Epithelial cell of esophagus (primary cell): ENCODE results near the gene TGFB3.

Experiments used
- DNase-seq: peaks from one replicate; pipeline ENCODE4 v3.0.0; 2010; ENCODE audit warnings: low read depth
- H3K4me3 ChIP-seq: 2 replicates; pipeline ENCODE4 v1.5.1; 2011; ENCODE audit warnings: mild to moderate bottlenecking, low read length, control low read depth
- TF ChIP-seq, protein P1 (sequence below): IDR thresholded peaks from 2 replicates; pipeline ENCODE4 v1.5.1; 2011; ENCODE audit warnings: low read depth, mild to moderate bottlenecking, low read length, control low read depth, inconsistent platforms; ENCODE audit not compliant: insufficient read depth; ENCODE audit errors: missing control alignments

TGFB3 gene

DNA sequence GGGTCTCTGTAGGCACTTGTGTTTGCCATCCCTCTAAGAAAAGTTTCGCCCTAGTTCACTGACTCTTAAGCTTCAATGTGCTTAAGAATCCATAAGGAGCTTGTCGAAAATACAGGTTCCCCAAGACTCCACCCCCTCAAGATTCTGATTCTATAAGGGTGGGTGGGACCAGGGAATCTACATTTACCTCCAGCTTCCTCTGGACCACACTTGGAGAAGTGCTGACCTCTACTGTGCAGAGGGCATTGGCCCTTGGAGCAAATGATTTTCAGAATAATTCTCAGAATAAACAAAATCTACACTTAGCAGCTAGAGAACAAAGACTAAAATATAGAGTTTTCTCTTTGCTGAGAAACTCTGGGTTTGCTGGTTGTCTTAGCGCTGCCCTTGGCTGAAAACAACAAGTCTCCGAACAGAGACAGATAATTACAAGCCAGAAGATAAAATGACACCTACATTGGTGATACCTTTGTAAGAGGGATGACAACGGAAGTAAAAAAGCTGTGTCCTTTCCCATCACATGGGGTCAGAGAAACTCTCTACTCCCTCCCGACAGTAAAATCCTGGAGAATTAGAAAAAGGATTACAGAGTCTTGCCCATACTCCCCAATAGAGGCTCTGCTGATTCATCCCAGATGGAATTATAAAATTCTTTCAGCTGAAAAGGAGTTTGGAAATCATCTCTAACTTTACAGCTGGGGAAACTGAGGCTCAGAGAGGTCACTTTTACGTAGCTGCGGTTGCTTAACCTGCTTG is 4.8 kb downstream of the TGFB3 start:
- H3K4me3 ChIP-seq, result no peak overlapping the region
- no peak for DNase-seq
- TF ChIP-seq, protein P1, sequence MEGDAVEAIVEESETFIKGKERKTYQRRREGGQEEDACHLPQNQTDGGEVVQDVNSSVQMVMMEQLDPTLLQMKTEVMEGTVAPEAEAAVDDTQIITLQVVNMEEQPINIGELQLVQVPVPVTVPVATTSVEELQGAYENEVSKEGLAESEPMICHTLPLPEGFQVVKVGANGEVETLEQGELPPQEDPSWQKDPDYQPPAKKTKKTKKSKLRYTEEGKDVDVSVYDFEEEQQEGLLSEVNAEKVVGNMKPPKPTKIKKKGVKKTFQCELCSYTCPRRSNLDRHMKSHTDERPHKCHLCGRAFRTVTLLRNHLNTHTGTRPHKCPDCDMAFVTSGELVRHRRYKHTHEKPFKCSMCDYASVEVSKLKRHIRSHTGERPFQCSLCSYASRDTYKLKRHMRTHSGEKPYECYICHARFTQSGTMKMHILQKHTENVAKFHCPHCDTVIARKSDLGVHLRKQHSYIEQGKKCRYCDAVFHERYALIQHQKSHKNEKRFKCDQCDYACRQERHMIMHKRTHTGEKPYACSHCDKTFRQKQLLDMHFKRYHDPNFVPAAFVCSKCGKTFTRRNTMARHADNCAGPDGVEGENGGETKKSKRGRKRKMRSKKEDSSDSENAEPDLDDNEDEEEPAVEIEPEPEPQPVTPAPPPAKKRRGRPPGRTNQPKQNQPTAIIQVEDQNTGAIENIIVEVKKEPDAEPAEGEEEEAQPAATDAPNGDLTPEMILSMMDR, result no peak

DNA sequence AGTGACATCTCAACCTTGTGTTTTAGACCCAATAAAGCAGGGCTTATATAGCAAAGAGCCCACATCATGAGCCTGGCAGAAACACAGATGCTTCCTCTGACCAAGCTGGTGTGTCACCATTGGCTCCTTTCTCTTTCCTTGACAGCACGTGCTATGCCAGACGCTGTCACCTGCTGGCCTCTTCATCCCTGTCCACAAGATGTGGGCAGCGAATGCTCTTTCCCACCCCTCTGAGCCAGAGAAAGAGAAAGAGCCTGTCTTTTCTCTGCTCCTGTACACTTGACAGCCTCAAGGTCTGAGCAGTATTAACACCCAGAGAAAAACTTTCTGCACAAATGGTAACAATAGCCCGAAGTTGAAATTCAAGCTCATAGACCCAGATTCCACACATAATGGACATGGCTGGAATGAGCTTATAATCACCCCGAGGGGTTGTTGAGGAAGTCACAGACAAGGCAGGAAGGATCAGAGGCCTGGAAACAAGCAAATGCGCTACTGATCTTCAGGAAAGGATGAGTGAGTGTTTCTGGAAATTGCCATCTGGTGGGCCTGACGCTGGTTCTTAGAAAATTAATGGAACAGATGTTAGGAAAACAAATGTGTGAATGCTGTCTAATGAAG is 8.9 kb downstream of the TGFB3 start:
- no peak for DNase-seq
- no peak overlapping the region for H3K4me3 ChIP-seq
- TF ChIP-seq, protein P1, result no peak

DNA sequence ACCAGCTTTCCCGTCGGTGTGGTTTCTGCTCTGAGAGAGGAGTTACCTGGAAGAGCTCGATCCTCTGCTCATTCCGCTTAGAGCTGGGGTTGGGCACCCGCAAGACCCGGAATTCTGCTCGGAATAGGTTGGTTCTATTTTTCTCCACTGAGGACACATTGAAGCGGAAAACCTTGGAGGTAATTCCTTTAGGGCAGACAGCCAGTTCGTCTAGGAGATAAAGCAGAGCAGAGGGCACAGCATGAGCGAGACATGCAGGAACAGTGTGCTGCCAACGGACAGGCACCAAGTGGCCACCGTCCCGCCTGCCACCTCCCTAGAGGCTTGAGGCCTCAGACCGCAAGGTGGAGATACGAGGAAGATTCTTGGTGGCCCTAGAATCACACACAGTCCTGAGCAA is 10.3 kb downstream of the TGFB3 start:
- no peak for DNase-seq
- TF ChIP-seq, protein P1, result no peak
- no peak overlapping the region for H3K4me3 ChIP-seq

- H3K4me3 ChIP-seq, result no peak overlapping the region
- TF ChIP-seq, protein P1, result no peak
- DNase-seq, result no peak
Measured at GRCh38 chr14:75970989-75971388, 10.8 kb downstream of the TGFB3 start.

GRCh38 chr14:75969891-75970290 is 11.9 kb downstream of the TGFB3 start:
- peak; percentile 31 for DNase-seq
- H3K4me3 ChIP-seq, result no peak overlapping the region
- TF ChIP-seq, protein P1, result no peak

DNA sequence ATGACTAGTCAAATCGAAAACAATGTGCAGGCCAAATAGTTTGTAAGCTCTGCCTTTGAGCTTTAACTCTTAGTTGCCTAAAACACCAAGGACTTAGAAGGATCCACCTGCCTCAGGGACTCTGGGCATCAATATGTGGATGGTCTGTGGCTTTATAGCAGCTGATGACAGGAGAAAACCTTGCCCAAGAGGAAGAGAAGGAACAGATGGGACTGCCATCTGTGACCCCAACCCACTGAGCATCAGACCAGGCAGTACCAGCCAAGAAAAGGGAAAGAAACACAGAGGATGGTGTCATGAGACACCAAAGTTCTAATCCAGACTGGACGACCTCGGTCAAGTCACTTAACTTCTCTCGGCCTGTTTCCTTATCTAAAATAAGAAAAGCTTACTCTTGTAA is 12.7 kb downstream of the TGFB3 start:
- DNase-seq, result no peak
- TF ChIP-seq, protein P1, result no peak
- no peak overlapping the region for H3K4me3 ChIP-seq

DNA sequence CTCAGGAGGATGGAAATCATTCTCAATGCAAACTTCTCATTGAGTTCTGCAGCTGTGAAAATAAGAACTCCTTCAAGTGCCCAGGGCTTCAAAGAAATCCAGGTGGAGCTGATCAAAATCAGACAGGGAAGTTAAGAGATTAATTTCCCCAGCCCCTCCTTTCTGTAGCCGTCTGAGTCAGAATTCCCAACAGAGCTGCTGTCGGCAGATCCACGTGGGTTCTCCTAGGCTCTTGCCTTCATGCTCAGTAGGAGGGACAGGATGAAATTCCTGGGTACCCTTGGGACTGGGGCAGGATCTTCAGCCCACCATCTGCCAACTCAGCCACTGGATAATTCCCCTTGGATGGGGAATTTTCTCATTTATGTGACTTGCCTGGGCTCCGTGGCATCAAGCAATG is 13.3 kb downstream of the TGFB3 start:
- peak; percentile 19 for DNase-seq
- TF ChIP-seq, protein P1, result no peak
- no peak overlapping the region for H3K4me3 ChIP-seq
